OCI-LY3 (cell line): ENCODE measurements around the gene PCNP.

Experiments
- H2AFZ ChIP-seq: fragments of 200-600, 300-600 bp; shearing (Covaris generic); 2 replicates; pipeline ENCODE4 v1.6.0; 2014; ENCODE audit warnings: antibody characterized with exemption, low read depth, low read length
- H3K27ac ChIP-seq: fragments of 200-600, 300-600 bp; sonication (generic); 2 replicates; pipeline ENCODE4 v1.5.1; 2014; ENCODE audit warnings: mild to moderate bottlenecking, low read length, moderate library complexity, mixed read lengths
- H3K27me3 ChIP-seq: fragments of 200-600, 300-600 bp; sonication (generic); 2 replicates; pipeline ENCODE4 v1.6.1; 2014; ENCODE audit warnings: low read depth, low read length, mixed read lengths
- H3K36me3 ChIP-seq: fragments of 200-600, 300-600 bp; sonication (generic); replicated peaks from 2 replicates; pipeline ENCODE3; 2014; ENCODE audit warnings: low read depth, low read length, mixed read lengths
- H3K4me1 ChIP-seq: fragments of 300-600, 200-600 bp; sonication (generic); 2 replicates; pipeline ENCODE4 v1.6.1; 2014; ENCODE audit warnings: low read length, mixed read lengths
- H3K4me2 ChIP-seq: fragments of 200-600, 300-600 bp; sonication (generic); 2 replicates; pipeline ENCODE4 v1.6.1; 2014; ENCODE audit warnings: low read length, mixed read lengths
- H3K4me3 ChIP-seq: fragments of 300-600, 200-600 bp; sonication (generic); 2 replicates; pipeline ENCODE4 v1.5.1; 2014; ENCODE audit warnings: antibody characterized with exemption, mild to moderate bottlenecking, low read length, moderate library complexity
- H3K79me2 ChIP-seq: fragments of 300-600, 200-600 bp; shearing (Covaris generic); 2 replicates; pipeline ENCODE4 v1.6.1; 2014; ENCODE audit warnings: mild to moderate bottlenecking, low read length, mixed read lengths
- H3K9ac ChIP-seq: fragments of 300-600, 200-600 bp; shearing (Covaris generic); 2 replicates; pipeline ENCODE4 v1.6.0; 2014; ENCODE audit warnings: mild to moderate bottlenecking, low read length, moderate library complexity
- H3K9me3 ChIP-seq: fragments of 200-600, 300-600 bp; shearing (Covaris generic); 2 replicates; pipeline ENCODE4 v1.6.1; 2014; ENCODE audit warnings: low read length, mixed read lengths; ENCODE audit not compliant: insufficient read depth
- H4K20me1 ChIP-seq: fragments of 200-600, 300-600 bp; sonication (generic); 2 replicates; pipeline ENCODE4 v1.6.1; 2016; ENCODE audit warnings: low read length, mixed read lengths; ENCODE audit not compliant: insufficient read depth
- CTCF ChIP-seq: fragments of 200-600, 300-600 bp; sonication (generic); IDR thresholded peaks from 2 replicates; pipeline ENCODE4 v1.5.1; 2014; ENCODE audit warnings: antibody characterized with exemption, low read length, low read depth
- EZH2phosphoT487 ChIP-seq: fragments of 200-600 bp; shearing (Covaris generic); IDR thresholded peaks from 2 replicates; pipeline ENCODE4 v1.6.1; 2018; ENCODE audit warnings: antibody characterized with exemption, mixed run types, low read depth

Gene PCNP

GRCh38 chr3:101556064-101556463 lies 17.9 kb upstream of the PCNP start:
- Histone ChIP-seq H2AFZ (no peak overlapping the region), H3K9ac (no peak overlapping the region), H3K4me3 (no peak overlapping the region), H3K9me3 (no peaks in the 10 kb centered on the region), H4K20me1 (no peaks in the 10 kb centered on the region), H3K4me2 (no peak overlapping the region), H3K79me2 (no peaks in the 10 kb centered on the region), H3K27ac (no peak overlapping the region), H3K36me3 (no peaks in the 10 kb centered on the region), H3K27me3 (no peaks in the 10 kb centered on the region), H3K4me1 (no peaks in the 10 kb centered on the region)
- no peak for TF ChIP-seq CTCF
- no peak for TF ChIP-seq EZH2phosphoT487

- Histone ChIP-seq H2AFZ (peak within 1 kb of the TSS; percentile 77; the same call in 1 of the 2 replicates), H3K9ac (peak within 1 kb of the TSS; percentile 88), H3K36me3 (peaks cover 36% of the 10 kb centered on the region), H4K20me1 (peaks cover 32% of the 10 kb centered on the region), H3K27me3 (no peaks in the 10 kb centered on the region), H3K9me3 (no peaks in the 10 kb centered on the region), H3K27ac (peak within 1 kb of the TSS; percentile 70), H3K4me1 (peaks cover 26% of the 10 kb centered on the region), H3K79me2 (peaks cover 54% of the 10 kb centered on the region), H3K4me2 (peak within 1 kb of the TSS; percentile 92), H3K4me3 (peak within 1 kb of the TSS; percentile 96)
- TF ChIP-seq EZH2phosphoT487 (no peak), CTCF (no peak)
Observed at GRCh38 chr3:101561630-101562328, 12.2 kb upstream of the PCNP start, which contains the start of gene TRMT10C. TSS of gene TRMT10C (plus strand) at chr3:101561868. CDS start at chr3:101564782, 2,914 bp downstream.

- Histone ChIP-seq H2AFZ (no peak overlapping the region), H3K27me3 (no peaks in the 10 kb centered on the region), H3K9ac (no peak overlapping the region)
Observed at GRCh38 chr3:101567528-101568317, 6.3 kb upstream of the PCNP start.

More at GRCh38 chr3:101567528-101568317, 6.3 kb upstream of the PCNP start:
- no peaks in the 10 kb centered on the region for H3K9me3 ChIP-seq
- peaks cover 38% of the 10 kb centered on the region for H3K36me3 ChIP-seq
- peaks cover 50% of the 10 kb centered on the region for H3K79me2 ChIP-seq
- H3K4me1 ChIP-seq, result peaks cover 26% of the 10 kb centered on the region
- no peak overlapping the region for H3K27ac ChIP-seq
- H3K4me2 ChIP-seq, result no peak overlapping the region
- no peak overlapping the region for H3K4me3 ChIP-seq
- TF ChIP-seq EZH2phosphoT487, result no peak
- no peak for TF ChIP-seq CTCF
- H4K20me1 ChIP-seq, result peaks cover 30% of the 10 kb centered on the region
